ENCODE data around the gene SLC39A10.
A peak's percentile ranks its signal among the peaks of the same experiment; 100 is the strongest.
"Not testable (repeated sequence)": the region's sequence is repeated elsewhere in the genome, so short reads cannot be mapped to it uniquely, and the experiment has no call there.

SLC39A10 gene

DNA sequence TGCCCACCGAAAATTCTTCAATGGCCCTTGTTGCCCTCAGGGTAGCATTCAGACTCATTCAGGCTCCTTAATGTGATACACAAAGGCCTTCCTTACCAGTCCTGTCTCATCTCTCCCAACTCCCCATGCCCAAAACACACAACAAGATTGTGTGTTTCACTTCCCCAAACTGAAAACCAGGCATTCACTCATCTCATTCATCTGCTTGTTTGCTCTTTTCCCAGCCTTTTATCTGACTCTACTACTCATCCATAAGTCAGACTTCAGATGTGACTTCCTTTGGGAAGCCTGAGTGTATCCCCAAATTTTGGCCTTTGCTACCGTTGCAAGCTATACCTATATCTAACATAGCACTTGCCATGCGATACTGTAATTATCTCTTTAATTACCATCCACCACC is 9.7 kb upstream of the SLC39A10 start:
- DNase-seq = no peak

GRCh38 chr2:195648370-195648769 is 8.7 kb upstream of the SLC39A10 start:
- DNase-seq = not testable (repeated sequence)

DNA sequence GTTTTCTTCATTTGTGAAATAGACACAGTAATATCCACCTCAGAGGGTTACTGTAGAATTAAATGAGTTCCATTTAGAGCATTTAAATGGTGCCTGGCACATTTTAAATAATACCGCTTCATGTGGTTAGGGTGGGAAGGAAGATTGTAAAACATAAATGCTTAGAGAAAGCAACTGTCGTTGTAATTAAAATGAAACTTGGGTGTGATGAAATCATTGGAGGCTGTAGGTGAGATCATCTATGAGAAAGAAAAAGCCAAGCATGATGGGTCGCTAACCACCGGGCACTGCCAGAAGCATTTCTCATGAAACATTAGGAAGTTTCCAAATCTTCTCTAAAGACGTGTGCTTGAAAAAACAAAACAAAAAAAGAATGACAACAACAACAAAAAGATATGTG is 8.2 kb upstream of the SLC39A10 start:
- no peak for DNase-seq

DNA sequence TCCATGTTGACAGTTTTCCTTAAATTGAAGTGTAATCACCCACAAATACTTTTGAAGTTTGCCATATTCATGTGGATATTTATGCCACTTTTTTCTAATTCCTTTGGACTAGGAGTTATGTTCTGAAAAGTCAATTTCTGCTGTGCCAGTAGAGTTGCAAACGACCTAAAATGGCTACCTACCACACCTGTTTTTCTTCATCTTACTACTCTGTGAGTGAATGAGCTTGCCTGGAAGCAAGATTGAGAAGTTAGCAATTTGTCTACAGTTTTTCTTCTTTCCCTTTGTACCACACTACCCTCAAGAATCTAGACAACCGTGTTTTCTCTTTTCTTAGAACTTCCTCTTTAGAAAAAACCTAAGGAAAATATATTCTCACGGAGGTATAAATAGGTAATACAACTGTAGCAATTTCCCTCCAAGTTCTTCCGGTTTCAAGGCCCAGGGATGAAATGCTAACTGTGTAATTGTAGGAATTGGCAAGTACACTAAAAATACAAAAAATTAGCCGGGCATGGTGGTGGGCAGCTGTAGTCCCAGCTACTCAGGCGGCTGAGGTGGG is 7.3 kb upstream of the SLC39A10 start:
- no peak for DNase-seq

DNA sequence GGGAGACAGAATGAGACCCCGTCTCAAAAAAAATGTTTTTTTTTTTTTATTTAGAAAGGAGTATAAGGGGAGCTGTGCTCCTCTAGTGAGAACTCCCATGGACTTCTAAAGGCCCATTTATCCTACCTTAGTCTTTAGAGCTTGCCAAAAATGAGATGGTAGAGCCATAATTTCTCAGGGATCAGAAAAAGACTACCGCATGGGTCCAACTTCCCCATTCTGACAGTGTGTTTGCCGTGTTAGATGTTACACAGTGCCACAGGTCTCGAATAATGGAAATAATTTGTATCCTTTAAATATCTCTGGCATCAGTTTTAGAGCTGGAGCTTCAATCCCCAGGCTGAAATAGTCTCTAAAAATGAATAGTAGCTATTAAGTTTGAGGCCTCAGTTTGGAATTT is 6.0 kb upstream of the SLC39A10 start:
- no peak for DNase-seq

GRCh38 chr2:195652911-195653310 is 4.1 kb upstream of the SLC39A10 start:
- DNase-seq = no peak

DNA sequence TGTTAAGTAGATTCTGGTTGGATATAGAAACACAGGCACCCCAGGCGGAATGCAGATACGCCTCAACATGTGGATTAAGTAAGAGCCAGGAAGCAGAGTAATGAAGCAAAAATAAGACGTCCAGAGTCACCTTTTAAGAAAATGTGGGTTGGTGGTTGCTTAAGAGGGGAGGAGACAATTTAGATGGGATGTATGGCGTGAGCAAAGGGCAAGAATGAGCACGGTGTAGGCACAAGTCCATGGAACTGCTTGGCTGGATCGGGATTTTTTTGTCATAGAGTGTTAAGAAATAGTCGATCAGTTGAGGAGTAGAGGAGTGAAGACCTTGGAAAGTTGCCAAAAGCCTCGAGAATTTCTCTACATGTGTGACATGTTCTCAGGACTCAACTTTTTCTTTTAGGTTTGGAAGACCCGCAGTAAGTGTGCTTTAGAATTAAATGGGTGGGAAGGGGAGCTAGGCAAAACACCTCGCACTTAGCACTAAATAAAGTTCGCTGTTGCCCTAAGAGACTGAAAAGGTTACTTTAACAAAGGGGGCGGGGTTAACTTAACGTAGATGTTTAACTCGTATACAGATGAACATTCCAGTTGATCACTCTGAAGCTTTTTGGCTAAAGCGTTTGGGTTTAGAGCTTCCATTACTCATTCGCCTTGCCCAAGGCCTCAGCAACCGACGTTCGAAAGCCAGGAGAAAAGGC is 716 bp upstream of the SLC39A10 start:
- no peak for DNase-seq

DNA sequence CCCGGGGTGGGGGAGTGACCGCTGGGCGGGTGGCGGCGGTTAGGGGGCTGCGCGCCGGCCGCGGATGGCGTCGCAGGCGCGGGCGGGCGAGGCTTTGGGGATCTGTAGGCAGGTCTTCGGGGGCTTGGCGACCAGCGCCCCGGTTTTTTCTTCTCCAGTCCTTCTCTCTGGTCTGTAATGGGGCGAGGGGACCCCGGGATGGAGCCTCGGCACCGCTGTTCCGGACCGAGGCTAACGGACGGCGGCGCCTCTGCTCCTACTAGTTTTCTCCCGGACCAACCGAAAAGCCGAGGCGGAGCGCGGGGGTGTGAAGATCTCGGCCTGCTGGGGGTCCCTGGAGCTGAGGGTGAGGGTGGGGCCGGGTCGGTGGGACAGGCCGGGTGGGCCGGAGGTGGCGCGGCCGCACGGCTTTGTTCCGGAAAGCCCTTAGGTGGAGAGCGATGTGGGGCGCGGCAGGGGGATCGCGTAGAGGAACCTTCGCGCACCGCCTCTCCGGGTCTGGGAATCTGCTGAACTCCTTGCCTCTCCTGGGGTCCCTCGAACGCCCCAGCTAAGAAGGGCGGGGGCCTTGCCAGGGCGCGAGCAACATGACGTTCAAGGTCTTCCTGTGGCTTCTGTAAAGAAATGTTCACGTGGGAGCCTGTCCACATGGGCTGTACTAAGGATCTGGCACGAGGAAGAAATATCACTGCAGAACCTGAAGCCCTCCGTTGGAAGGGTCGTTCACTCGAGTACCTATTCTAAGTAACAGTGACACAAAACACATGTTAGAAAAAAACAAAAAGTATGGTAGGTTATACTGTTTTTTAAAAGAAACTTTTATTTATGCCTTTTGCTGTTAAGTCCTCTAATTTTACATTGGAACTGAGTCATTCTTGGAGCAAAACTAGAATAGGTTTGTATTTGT is 861 bp downstream of the SLC39A10 start:
- peak; percentile 88 for DNase-seq

GRCh38 chr2:195658541-195658890 is 1.5 kb downstream of the SLC39A10 start:
- no peak for DNase-seq

DNA sequence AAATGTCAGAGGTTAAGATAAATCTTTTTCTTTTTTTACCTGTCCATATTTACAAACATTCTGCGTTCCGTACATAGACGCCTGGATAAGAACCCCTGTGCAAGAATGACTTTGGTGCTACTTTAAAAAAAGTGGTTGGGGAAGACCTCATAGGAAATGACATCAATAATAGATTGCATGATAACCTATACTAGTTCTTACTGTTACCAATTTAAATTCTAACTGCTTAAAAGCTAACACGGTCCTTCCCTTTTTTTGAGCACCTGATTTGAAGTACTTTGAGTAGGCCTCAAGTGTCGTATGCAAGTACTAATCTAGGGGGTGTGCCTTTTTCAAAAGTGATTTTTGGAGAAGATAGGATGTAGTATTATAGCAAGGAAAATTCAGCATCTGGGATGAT is 2.1 kb downstream of the SLC39A10 start:
- DNase-seq = no peak

- peak; percentile 81 for DNase-seq
Observed at GRCh38 chr2:195659982-195660890, 3.2 kb downstream of the SLC39A10 start.

DNA sequence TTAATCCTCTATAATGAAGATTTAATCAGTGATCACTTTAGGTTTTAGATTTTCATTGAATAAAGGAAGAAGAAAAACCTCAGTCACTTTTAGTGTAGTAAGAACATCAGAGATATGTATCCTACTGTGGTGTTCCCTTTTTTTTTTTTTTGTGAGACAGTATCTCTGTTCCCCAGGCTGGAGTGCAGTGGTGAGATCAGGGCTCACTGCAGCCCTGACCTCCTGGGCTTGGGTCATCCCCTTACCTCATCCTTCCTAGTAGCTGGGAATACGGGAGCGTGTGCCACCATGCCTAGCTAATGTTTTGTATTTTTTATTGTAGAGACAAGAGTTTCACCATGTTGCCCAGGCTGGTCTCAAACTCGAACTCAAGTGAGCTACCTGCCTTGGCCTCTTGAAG is 5.1 kb downstream of the SLC39A10 start:
- DNase-seq = no peak

- DNase-seq = no peak
Observed at GRCh38 chr2:195663007-195663406, 6.0 kb downstream of the SLC39A10 start.

GRCh38 chr2:195664528-195664927 is 7.5 kb downstream of the SLC39A10 start:
- DNase-seq = no peak

GRCh38 chr2:195665153-195665552 is 8.1 kb downstream of the SLC39A10 start:
- DNase-seq = not testable (repeated sequence)

DNA sequence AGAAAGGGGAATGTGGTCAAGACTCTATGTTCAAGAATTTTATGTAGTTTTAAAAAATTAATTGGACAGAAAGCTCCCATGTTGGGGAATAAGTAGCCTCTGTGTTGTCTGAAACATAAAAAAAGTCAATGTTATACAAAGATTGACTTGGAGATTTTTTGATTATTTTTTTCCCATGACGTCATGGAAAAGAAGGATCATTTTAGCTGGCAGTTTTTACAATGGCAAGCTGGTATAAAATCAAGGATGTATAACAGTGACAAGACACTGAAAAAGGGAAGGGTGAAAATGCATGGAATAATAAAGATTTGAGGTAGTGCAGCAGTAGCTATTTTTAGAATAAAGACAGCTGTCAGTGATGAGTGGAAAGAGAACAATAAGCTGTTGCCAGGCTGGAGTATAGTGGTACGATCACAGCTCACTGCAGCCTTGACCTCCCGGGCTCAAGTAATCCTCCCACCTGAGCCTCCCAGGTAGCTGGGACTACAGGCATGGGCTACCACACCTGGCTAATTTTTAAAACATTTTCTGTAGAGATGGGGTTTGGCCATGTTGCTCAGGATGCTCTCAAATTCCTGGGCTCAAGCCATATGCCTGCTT is 9.2 kb downstream of the SLC39A10 start:
- no peak for DNase-seq

DNA sequence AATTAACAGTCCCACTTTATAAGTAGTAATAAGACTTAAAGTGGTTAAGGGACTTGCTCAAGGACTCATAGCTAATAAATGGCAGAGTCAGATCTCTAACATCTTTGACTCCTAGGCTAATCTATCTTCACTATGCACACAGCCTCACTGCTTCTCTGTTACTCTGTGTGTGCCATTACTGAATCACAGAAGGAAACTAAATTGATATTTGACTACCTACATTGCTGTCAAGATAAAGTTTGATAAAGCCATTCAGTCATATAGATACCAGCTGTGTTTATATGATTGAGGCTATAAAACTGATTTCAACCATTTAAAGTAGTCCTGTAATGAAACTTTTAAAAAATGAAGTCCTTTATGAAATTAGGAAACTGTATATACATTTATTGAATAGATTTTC is 10.9 kb downstream of the SLC39A10 start:
- DNase-seq = no peak

DNA sequence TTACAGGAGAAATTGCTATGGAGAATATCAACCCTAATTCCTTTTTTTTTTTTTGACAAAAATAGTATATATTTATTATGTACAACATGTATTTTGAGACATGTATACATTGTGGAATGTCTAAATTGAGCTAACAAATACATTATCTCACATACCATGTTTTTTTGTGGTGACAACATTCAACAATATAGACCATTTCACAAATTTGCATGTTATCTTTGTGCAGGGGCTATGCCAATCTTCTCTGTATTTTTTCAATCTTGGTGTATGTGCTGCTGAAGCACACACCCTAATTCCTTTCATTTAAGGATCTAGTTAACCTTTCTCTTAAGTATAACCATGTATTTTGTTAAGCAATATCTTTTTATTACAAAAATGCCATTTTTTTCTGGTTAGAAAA is 13.2 kb downstream of the SLC39A10 start:
- DNase-seq = no peak

DNA sequence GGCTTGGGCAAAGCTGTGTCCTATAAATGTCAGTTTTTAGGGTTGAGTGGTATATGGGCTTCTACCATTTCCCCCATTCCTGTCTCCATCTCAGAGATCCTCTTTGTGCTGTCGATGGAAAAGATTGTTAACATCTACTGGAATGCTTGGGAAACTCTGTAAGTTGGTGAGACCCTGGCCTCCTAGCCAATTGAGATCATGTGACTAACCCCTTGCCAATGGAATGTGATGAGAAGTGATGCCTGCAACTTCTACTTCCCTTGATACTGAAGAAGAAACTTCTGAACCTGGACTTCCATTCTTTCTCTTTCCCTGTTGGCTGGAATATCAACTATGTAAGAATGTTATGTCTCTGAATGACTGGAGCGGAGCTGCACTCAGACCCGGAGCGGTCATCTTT is 14.5 kb downstream of the SLC39A10 start:
- DNase-seq = no peak

GRCh38 chr2:195672674-195673073 is 15.6 kb downstream of the SLC39A10 start:
- DNase-seq = no peak

DNA sequence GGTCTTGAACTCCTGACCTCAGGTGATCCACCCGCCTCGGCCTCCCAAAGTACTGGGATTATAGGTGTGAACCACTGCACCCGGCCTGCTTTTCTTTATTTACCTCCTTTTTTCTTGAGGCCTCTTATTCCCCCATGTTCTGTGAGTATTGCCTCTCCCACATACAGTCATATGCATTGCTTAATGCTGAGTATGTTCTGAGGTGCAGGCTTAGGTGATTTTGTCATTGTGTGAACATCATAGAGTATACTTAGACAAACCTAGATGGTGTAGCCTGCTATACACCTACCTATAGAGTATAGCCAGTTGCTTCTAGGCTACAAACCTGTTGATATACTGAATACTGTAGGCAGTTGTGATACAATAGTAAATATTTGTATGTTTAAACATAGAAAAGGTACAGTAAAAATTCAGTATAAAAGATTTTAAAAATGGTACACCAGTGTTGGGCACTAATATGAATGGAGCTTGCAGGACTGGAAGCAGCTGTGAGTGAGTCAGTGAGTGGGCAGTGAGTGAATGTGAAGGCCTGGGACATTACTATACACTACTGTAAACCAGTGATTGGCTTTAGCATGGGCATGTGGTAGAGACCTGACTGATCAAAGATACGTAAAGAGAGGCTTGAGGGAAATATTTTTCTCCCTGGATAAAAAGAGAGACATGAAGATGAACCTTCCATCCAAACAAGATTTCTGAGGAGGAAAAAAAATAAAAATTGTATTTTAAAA is 17.6 kb downstream of the SLC39A10 start:
- no peak for DNase-seq
